Coronary artery (tissue), 2 donors: ENCODE measurements around the gene KNOP1.
"Not testable (repeated sequence)": the region's sequence is repeated elsewhere in the genome, so short reads cannot be mapped to it uniquely, and the experiment has no call there.

ENCODE experiments used
- DNase-seq: peaks from one replicate; pipeline ENCODE4 v3.0.0-alpha.2; 2017; ENCODE audit warnings: low spot score
- H3K27ac ChIP-seq, 2 donors: fragments of 200-600 bp; sonication (generic); one replicate each; pipeline ENCODE4 v1.5.1; 2016 to 2019
- H3K4me3 ChIP-seq: fragments of 200-600 bp; sonication (generic); 2 replicates; pipeline ENCODE4 v1.5.1; 2016; ENCODE audit warnings: mild to moderate bottlenecking, moderate library complexity
- CTCF ChIP-seq: fragments of 200-600 bp; sonication (generic); IDR thresholded peaks from one replicate; pipeline ENCODE4 v1.5.1; 2019; ENCODE audit warnings: antibody characterized with exemption

KNOP1 gene

GRCh38 chr16:19674485-19674884, 43.5 kb downstream of the KNOP1 start:
- no peak for TF ChIP-seq CTCF
- no peak overlapping the region for H3K27ac ChIP-seq
- DNase-seq = no peak
- H3K4me3 ChIP-seq = no peak overlapping the region

- no peak for TF ChIP-seq CTCF
- no peak overlapping the region for H3K27ac ChIP-seq
- DNase-seq = no peak
Observed at GRCh38 chr16:19672378-19672777, 45.6 kb downstream of the KNOP1 start.

GRCh38 chr16:19666477-19666876, 51.5 kb downstream of the KNOP1 start:
- TF ChIP-seq CTCF = no peak
- no peak overlapping the region for H3K4me3 ChIP-seq
- H3K27ac ChIP-seq = no peak overlapping the region
- no peak for DNase-seq

More at GRCh38 chr16:19672378-19672777, 45.6 kb downstream of the KNOP1 start:
- no peak overlapping the region for H3K4me3 ChIP-seq

GRCh38 chr16:19665313-19665712, 52.7 kb downstream of the KNOP1 start:
- not testable (repeated sequence) for H3K27ac ChIP-seq, DNase-seq, H3K4me3 ChIP-seq

- no peak for DNase-seq
- H3K4me3 ChIP-seq = no peak overlapping the region
- no peak overlapping the region for H3K27ac ChIP-seq
- no peak for TF ChIP-seq CTCF
Observed at GRCh38 chr16:19664166-19664565, 53.9 kb downstream of the KNOP1 start.

- Histone ChIP-seq H3K4me3 (no peak overlapping the region), H3K27ac (no peak overlapping the region)
- DNase-seq = no peak
- TF ChIP-seq CTCF = no peak
Observed at GRCh38 chr16:19662351-19662750, 55.7 kb downstream of the KNOP1 start.

- Histone ChIP-seq H3K27ac (no peak overlapping the region), H3K4me3 (no peak overlapping the region)
- DNase-seq = no peak
- no peak for TF ChIP-seq CTCF
Observed at GRCh38 chr16:19660432-19660831, 57.6 kb downstream of the KNOP1 start.

GRCh38 chr16:19659554-19659953, 58.5 kb downstream of the KNOP1 start:
- no peak for DNase-seq
- no peak overlapping the region for H3K27ac ChIP-seq
- no peak for TF ChIP-seq CTCF
- no peak overlapping the region for H3K4me3 ChIP-seq
